ENCODE measurements around the gene PRPF38B. TPM values are rescaled to one million over a fixed set of nuclear protein-coding genes. Genes with fewer than 3 reads are reported as not detected.

The PRPF38B gene
- total and polyA plus RNA-seq, 2 of the 4 experiments (the other 2 are of a cell fraction): 9.0 to 19.3 TPM

GRCh38 chr1:108706643-108707042 lies 14.5 kb downstream of the PRPF38B start:
- ChIA-PET CTCF (no interaction called here), POLR2A (ENCODE audit: unreplicated experiment) (no interaction called here)
- Histone ChIP-seq H3K27ac (ENCODE audit: insufficient read depth, low read length) (no peak overlapping the region), H3K18ac (ENCODE audit: low read depth, low read length) (no peak overlapping the region), H2BK120ac (ENCODE audit: low read depth, low read length) (no peak overlapping the region), H3K14ac (replicated peaks; ENCODE audit: low read depth, low read length) (no peak overlapping the region), H3K4me1 (ENCODE audit: control insufficient read depth, insufficient read depth, low read length) (peaks cover 7% of the 10 kb centered on the region), H3K9ac (ENCODE audit: low read depth, low read length) (no peak overlapping the region), H3K4ac (ENCODE audit: low read depth, low read length) (no peak overlapping the region), H2BK15ac (ENCODE audit: low read depth, low read length) (no peak overlapping the region), H2BK20ac (ENCODE audit: low read depth, low read length) (no peak overlapping the region), H3K36me3 (ENCODE audit: control insufficient read depth, insufficient read depth, low read length) (peaks cover 3% of the 10 kb centered on the region; the same call in 1 of the 2 replicates), H3K56ac (ENCODE audit: extremely low read depth, insufficient read depth, low read length) (no peak overlapping the region), H3K79me1 (ENCODE audit: low read depth in 1 of 2, low read length in 2 of 2) (no peaks in the 10 kb centered on the region), H4K8ac (ENCODE audit: low read depth in 2 of 2, low read length in 2 of 2) (no peak overlapping the region), H3K4me2 (ENCODE audit: low read depth, low read length) (no peak overlapping the region), H3K4me3 (ENCODE audit: insufficient read depth, low read depth, low read length) (no peak overlapping the region), H3K23ac (ENCODE audit: low read depth, low read length) (no peak overlapping the region), H2AFZ (replicated peaks; ENCODE audit: low read length, poor library complexity) (no peak overlapping the region), H4K5ac (ENCODE audit: low read depth, low read length) (no peak overlapping the region), H3K9me1 (ENCODE audit: insufficient read depth, low read length) (peaks cover 4% of the 10 kb centered on the region), H2BK5ac (ENCODE audit: low read depth, low read length, poor library complexity, severe bottlenecking) (no peak overlapping the region), H3K9me3 (ENCODE audit: control insufficient read depth, insufficient read depth, low read length) (no peaks in the 10 kb centered on the region), H3K27me3 (ENCODE audit: control insufficient read depth, insufficient read depth, low read length) (no peaks in the 10 kb centered on the region), H2AK5ac (ENCODE audit: low read depth, low read length) (no peak overlapping the region), H2AK9ac (replicated peaks; ENCODE audit: low read depth, low read length, poor library complexity) (no peak overlapping the region), H4K91ac (ENCODE audit: insufficient read depth, low read depth, low read length) (no peak overlapping the region), H4K20me1 (ENCODE audit: insufficient read depth, low read length) (no peaks in the 10 kb centered on the region; the same call in 1 of the 2 replicates)
- TF ChIP-seq FOS (IDR thresholded peaks at IDR 0.05; ENCODE audit: low read depth, low read length) (no peak), NFE2L2 (IDR thresholded peaks at IDR 0.05; ENCODE audit: low read depth, low read length) (no peak), SMC3 (IDR thresholded peaks at IDR 0.05; ENCODE audit: low read depth, low read length) (no peak), MXI1 (IDR thresholded peaks at IDR 0.05; ENCODE audit: borderline replicate concordance, low read depth, low read length) (no peak), USF2 (IDR thresholded peaks at IDR 0.05; ENCODE audit: low read depth, low read length) (no peak), CHD1 (IDR thresholded peaks at IDR 0.05; ENCODE audit: low read depth, low read length) (no peak), BHLHE40 (IDR thresholded peaks at IDR 0.05; ENCODE audit: low read depth, low read length) (no peak), POLR2A (IDR thresholded peaks at IDR 0.05; ENCODE audit: low read depth, low read length) (no peak), RFX5 (IDR thresholded peaks at IDR 0.05; ENCODE audit: low read depth, low read length) (no peak), MAFK (IDR thresholded peaks at IDR 0.05; ENCODE audit: low read depth, low read length) (no peak), RCOR1 (IDR thresholded peaks at IDR 0.05; ENCODE audit: insufficient replicate concordance, low read length) (no peak), CTCF (conservative IDR thresholded peaks at IDR 0.05; ENCODE audit: low read depth, low read length) (no peak)
- dilution Hi-C loops (cut with HindIII; ENCODE audit: low sequenced_read_pairs, unreplicated experiment): no loop called here
- intact Hi-C loops (cut with micrococcal nuclease): no loop called here
- DNase-seq (no peak), ATAC-seq (ENCODE audit: low read depth) (no peak)
- no CpG with 5 or more reads among the region's 3 CpGs for WGBS, 2 experiments (ENCODE audit: extremely low coverage in 2 of 2, insufficient read length in 1 of 2)
- BruUV-seq (replicated peaks): no TSS peak
- in situ Hi-C loops (cut with MboI; ENCODE audit: low sequenced_read_pairs): no loop called here

All from IMR-90 (cell line).